DOHH2 (cell line): ENCODE data around the gene UBAP1.

ENCODE experiments used
- H3F3A ChIP-seq: fragments of 200-600 bp; sonication (generic), shearing (Covaris generic); 2 replicates; pipeline ENCODE4 v1.6.0; 2016; ENCODE audit warnings: antibody characterized with exemption, mild to moderate bottlenecking; ENCODE audit not compliant: control insufficient read depth, insufficient read depth
- H3K27ac ChIP-seq: fragments of 200-600 bp; sonication (generic); 2 replicates; pipeline ENCODE4 v1.5.1; 2014; ENCODE audit warnings: low read depth, mild to moderate bottlenecking, low read length, moderate library complexity
- H3K27me3 ChIP-seq: fragments of 200-600 bp; sonication (generic); 2 replicates; pipeline ENCODE4 v1.6.1; 2014; ENCODE audit warnings: mild to moderate bottlenecking, low read length, mixed read lengths; ENCODE audit not compliant: control insufficient read depth
- H3K36me3 ChIP-seq: fragments of 200-600 bp; sonication (generic); 2 replicates; pipeline ENCODE4 v1.6.1; 2014; ENCODE audit warnings: mild to moderate bottlenecking, low read length, moderate library complexity, mixed read lengths; ENCODE audit not compliant: control insufficient read depth
- H3K4me1 ChIP-seq: fragments of 200-600 bp; sonication (generic); 2 replicates; pipeline ENCODE4 v1.6.1; 2014; ENCODE audit warnings: mild to moderate bottlenecking, low read length, mixed read lengths; ENCODE audit not compliant: control insufficient read depth
- H3K4me2 ChIP-seq: fragments of 200-600 bp; sonication (generic); 2 replicates; pipeline ENCODE4 v1.6.0; 2014; ENCODE audit warnings: mild to moderate bottlenecking, low read length, moderate library complexity
- H3K4me3 ChIP-seq: fragments of 200-600 bp; sonication (generic); 2 replicates; pipeline ENCODE4 v1.5.1; 2014; ENCODE audit warnings: mild to moderate bottlenecking, low read length, mixed read lengths
- H3K79me2 ChIP-seq: fragments of 200-600 bp; sonication (generic); 2 replicates; pipeline ENCODE4 v1.6.1; 2014; ENCODE audit warnings: mild to moderate bottlenecking, low read length, mixed read lengths; ENCODE audit not compliant: control insufficient read depth
- H3K9me2 ChIP-seq: fragments of 200-600 bp; sonication (generic); replicated peaks from 2 replicates; pipeline ENCODE4 v1.6.1; 2014; ENCODE audit warnings: mild to moderate bottlenecking, low read length, mixed read lengths; ENCODE audit not compliant: control insufficient read depth
- H3K9me3 ChIP-seq: fragments of 200-600 bp; sonication (generic); 2 replicates; pipeline ENCODE4 v1.6.1; 2014; ENCODE audit warnings: antibody characterized with exemption, low read length, mixed read lengths; ENCODE audit not compliant: control insufficient read depth, insufficient read depth
- H4K20me1 ChIP-seq: fragments of 200-600 bp; sonication (generic); 2 replicates; pipeline ENCODE4 v1.6.0; 2014; ENCODE audit warnings: low read depth, mild to moderate bottlenecking, antibody characterized with exemption, low read length, moderate library complexity; ENCODE audit not compliant: control insufficient read depth, insufficient read depth
- EZH2phosphoT487 ChIP-seq: fragments of 200-600 bp; sonication (generic); IDR thresholded peaks from 2 replicates; pipeline ENCODE4 v1.6.1; 2017; ENCODE audit warnings: borderline replicate concordance, mild to moderate bottlenecking, antibody characterized with exemption, low read length, moderate library complexity, mixed read lengths
- TF ChIP-seq, protein P1 (sequence below): fragments of 200-600 bp; sonication (generic); IDR thresholded peaks from one replicate; pipeline ENCODE4 v1.5.1; 2014; ENCODE audit warnings: antibody characterized with exemption, mild to moderate bottlenecking, low read depth, low read length; ENCODE audit not compliant: poor library complexity, severe bottlenecking

The UBAP1 gene

DNA sequence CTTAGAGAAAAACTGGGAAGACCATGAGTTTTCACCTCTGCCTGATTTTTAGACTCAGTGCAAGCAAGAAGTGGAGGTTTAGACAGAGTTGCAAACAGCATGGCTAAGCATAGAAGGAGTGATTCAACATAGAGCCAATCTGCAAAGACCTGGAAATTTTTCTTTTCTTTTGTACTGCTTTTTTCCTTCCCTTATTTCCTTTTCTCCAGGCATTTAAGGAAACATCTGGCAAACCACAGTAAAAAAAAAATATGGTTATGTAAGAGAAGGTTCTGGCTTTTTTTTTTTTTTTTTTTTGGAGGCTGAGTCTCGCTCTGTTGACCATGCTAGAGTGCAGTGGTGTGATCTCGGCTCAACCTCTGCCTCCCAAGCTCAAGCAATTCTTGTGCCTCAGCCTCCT is 35.7 kb upstream of the UBAP1 start:
- no peaks in the 10 kb centered on the region for H3F3A ChIP-seq
- no peaks in the 10 kb centered on the region for H3K4me1 ChIP-seq
- H3K79me2 ChIP-seq = no peaks in the 10 kb centered on the region
- no peaks in the 10 kb centered on the region for H3K9me3 ChIP-seq
- H4K20me1 ChIP-seq = no peaks in the 10 kb centered on the region
- H3K4me2 ChIP-seq = no peak overlapping the region
- no peak overlapping the region for H3K4me3 ChIP-seq
- TF ChIP-seq, protein P1, sequence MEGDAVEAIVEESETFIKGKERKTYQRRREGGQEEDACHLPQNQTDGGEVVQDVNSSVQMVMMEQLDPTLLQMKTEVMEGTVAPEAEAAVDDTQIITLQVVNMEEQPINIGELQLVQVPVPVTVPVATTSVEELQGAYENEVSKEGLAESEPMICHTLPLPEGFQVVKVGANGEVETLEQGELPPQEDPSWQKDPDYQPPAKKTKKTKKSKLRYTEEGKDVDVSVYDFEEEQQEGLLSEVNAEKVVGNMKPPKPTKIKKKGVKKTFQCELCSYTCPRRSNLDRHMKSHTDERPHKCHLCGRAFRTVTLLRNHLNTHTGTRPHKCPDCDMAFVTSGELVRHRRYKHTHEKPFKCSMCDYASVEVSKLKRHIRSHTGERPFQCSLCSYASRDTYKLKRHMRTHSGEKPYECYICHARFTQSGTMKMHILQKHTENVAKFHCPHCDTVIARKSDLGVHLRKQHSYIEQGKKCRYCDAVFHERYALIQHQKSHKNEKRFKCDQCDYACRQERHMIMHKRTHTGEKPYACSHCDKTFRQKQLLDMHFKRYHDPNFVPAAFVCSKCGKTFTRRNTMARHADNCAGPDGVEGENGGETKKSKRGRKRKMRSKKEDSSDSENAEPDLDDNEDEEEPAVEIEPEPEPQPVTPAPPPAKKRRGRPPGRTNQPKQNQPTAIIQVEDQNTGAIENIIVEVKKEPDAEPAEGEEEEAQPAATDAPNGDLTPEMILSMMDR = no peak
- no peak for TF ChIP-seq EZH2phosphoT487
- H3K9me2 ChIP-seq = no peaks in the 10 kb centered on the region
- H3K36me3 ChIP-seq = no peaks in the 10 kb centered on the region
- no peaks in the 10 kb centered on the region for H3K27me3 ChIP-seq
- H3K27ac ChIP-seq = no peak overlapping the region

DNA sequence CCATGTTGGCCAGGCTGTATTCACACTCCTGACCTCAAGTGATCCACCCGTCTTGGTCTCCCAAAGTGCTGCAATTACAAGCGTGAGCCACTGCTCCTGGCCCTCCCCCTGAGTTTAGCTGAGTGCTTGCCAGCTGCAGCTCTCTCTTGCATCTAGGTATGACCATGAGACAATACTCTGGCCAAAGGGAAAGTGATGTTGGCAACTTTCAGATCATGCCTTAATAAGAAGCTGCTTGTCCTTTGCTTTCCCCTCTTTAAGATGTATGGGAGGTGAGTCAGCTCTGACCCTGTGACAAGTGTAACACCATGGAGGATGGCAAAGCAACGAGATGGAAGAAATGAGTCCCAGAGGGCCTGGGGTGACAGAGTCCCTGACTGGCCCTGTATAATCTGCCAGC is 33.7 kb upstream of the UBAP1 start:
- no peaks in the 10 kb centered on the region for H3K9me3 ChIP-seq
- TF ChIP-seq EZH2phosphoT487 = no peak
- TF ChIP-seq, protein P1 = no peak
- no peaks in the 10 kb centered on the region for H3K27me3 ChIP-seq
- no peaks in the 10 kb centered on the region for H3K4me1 ChIP-seq
- no peaks in the 10 kb centered on the region for H3K36me3 ChIP-seq
- H3K27ac ChIP-seq = no peak overlapping the region
- H3K9me2 ChIP-seq = no peaks in the 10 kb centered on the region
- no peak overlapping the region for H3K4me3 ChIP-seq
- no peak overlapping the region for H3K4me2 ChIP-seq
- H4K20me1 ChIP-seq = no peaks in the 10 kb centered on the region
- no peaks in the 10 kb centered on the region for H3K79me2 ChIP-seq
- H3F3A ChIP-seq = no peaks in the 10 kb centered on the region

DNA sequence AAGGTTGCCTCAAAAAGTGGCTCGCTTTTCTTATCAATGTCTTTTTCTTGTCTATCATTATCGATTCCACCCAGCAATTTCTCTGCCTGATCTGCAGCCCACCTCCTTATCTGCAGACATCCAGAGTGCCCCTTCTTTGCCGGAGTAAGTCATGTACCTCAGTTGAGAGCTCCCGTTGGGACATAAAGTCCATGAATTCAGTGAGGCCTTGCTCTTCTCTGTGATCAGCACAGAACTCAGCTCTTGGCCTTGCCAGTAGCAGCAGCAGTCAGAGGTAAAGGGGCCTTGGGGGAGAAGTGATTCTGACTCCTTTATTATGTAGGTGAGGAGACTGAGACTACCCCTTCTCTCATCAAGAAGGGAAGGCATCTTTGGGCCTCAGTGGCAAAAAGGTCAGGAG is 27.4 kb upstream of the UBAP1 start:
- H3K4me3 ChIP-seq = no peak overlapping the region
- H3K27ac ChIP-seq = no peak overlapping the region
- no peaks in the 10 kb centered on the region for H4K20me1 ChIP-seq
- no peak for TF ChIP-seq EZH2phosphoT487
- TF ChIP-seq, protein P1 = no peak
- no peaks in the 10 kb centered on the region for H3K79me2 ChIP-seq
- H3F3A ChIP-seq = no peaks in the 10 kb centered on the region
- no peaks in the 10 kb centered on the region for H3K36me3 ChIP-seq
- H3K4me1 ChIP-seq = peaks cover 6% of the 10 kb centered on the region
- H3K9me3 ChIP-seq = no peaks in the 10 kb centered on the region
- peaks cover 6% of the 10 kb centered on the region for H3K27me3 ChIP-seq
- no peaks in the 10 kb centered on the region for H3K9me2 ChIP-seq
- no peak overlapping the region for H3K4me2 ChIP-seq

DNA sequence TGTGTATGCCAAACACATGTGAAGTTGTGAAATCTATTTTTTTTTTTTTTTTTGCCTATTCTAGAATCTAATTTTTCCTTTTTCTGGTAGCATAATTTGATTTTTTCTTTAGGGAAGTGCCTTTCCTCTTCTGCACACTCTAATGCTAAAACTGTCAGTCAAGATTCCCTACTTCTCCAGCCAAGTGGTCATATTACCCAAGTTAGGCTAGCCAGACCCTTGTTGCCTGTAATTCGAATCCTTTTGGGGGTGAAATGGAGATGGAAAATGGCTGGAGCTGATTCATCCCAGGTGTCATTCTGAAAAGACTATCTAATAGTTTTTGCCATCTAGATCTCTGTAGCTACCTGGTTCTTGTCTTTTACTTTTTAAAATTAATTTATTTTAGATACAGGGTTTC is 24.8 kb upstream of the UBAP1 start:
- Histone ChIP-seq H3K79me2 (no peaks in the 10 kb centered on the region), H3K27ac (no peak overlapping the region)
- TF ChIP-seq EZH2phosphoT487 = no peak
- TF ChIP-seq, protein P1 = no peak

More for the DNA sequence above, 24.8 kb upstream of the UBAP1 start:
- Histone ChIP-seq H3K4me1 (peaks cover 6% of the 10 kb centered on the region), H3K9me2 (no peaks in the 10 kb centered on the region), H3K36me3 (no peaks in the 10 kb centered on the region), H3K9me3 (no peaks in the 10 kb centered on the region), H3K4me3 (no peak overlapping the region), H3K4me2 (no peak overlapping the region), H4K20me1 (no peaks in the 10 kb centered on the region), H3K27me3 (peaks cover 6% of the 10 kb centered on the region), H3F3A (no peaks in the 10 kb centered on the region)
